Smooth muscle cell of bladder (primary cell): ENCODE measurements around the gene PCDHA5. TPM values are rescaled to one million over a fixed set of nuclear protein-coding genes. Genes with fewer than 3 reads are reported as not detected.

Experiments used
- total RNA-seq: library from RNA; depleted of rRNA; stranded (reverse); fragments of >200 nt; gene quantifications from 2 replicates; pipeline ENCODE4 v1.2.3, GENCODE V29; 2014

The PCDHA5 gene
- total RNA-seq, 1 donor from 2014 or later = under 0.01 TPM

Other genes with a start within 250 kb of the PCDHA5 start
- gene CD14, start 188.4 kb upstream of the PCDHA5 start, total RNA-seq = 2.9 and 8.8 TPM in 2 replicates
- gene TMCO6, start 182.2 kb upstream of the PCDHA5 start, total RNA-seq = 4.2 and 6.8 TPM in 2 replicates
- 75.1 and 83.8 TPM in 2 replicates for gene NDUFA2, start 174.0 kb upstream of the PCDHA5 start, total RNA-seq
- gene IK, start 173.8 kb upstream of the PCDHA5 start, total RNA-seq = 105 and 111 TPM in 2 replicates
- 24.5 and 28.3 TPM in 2 replicates for gene WDR55, start 156.7 kb upstream of the PCDHA5 start, total RNA-seq
- 0.14 TPM in 1 of 2 replicates, not detected in the other for gene DND1, start 148.0 kb upstream of the PCDHA5 start, total RNA-seq
- 62.9 and 65.2 TPM in 2 replicates for gene HARS1, start 130.2 kb upstream of the PCDHA5 start, total RNA-seq
- 24.6 and 27.1 TPM in 2 replicates for gene HARS2, start 130.2 kb upstream of the PCDHA5 start, total RNA-seq
- gene ZMAT2, start 121.2 kb upstream of the PCDHA5 start, total RNA-seq = 63.7 and 78.2 TPM in 2 replicates
- gene PCDHA1, start 35.5 kb upstream of the PCDHA5 start, total RNA-seq = under 0.01 TPM in 2 replicates
- gene PCDHA2, start 26.8 kb upstream of the PCDHA5 start, total RNA-seq = under 0.01 and 0.09 TPM in 2 replicates
- 0.14 and 0.28 TPM in 2 replicates for gene PCDHA3, start 20.6 kb upstream of the PCDHA5 start, total RNA-seq
- 0.14 and 0.37 TPM in 2 replicates for gene PCDHA4, start 14.5 kb upstream of the PCDHA5 start, total RNA-seq
- 0.14 and 0.55 TPM in 2 replicates for gene PCDHA6, start 6.3 kb downstream of the PCDHA5 start, total RNA-seq
- 0.57 and 0.83 TPM in 2 replicates for gene PCDHA7, start 12.7 kb downstream of the PCDHA5 start, total RNA-seq
- under 0.01 and 0.09 TPM in 2 replicates for gene PCDHA8, start 19.6 kb downstream of the PCDHA5 start, total RNA-seq
- under 0.01 and 0.18 TPM in 2 replicates for gene PCDHA9, start 26.8 kb downstream of the PCDHA5 start, total RNA-seq
- gene PCDHA10, start 34.3 kb downstream of the PCDHA5 start, total RNA-seq = 0.14 and 0.28 TPM in 2 replicates
- gene PCDHA11, start 47.3 kb downstream of the PCDHA5 start, total RNA-seq = under 0.01 and 0.65 TPM in 2 replicates
- under 0.01 and 0.09 TPM in 2 replicates for gene PCDHA12, start 53.7 kb downstream of the PCDHA5 start, total RNA-seq
- gene PCDHA13, start 60.5 kb downstream of the PCDHA5 start, total RNA-seq = under 0.01 and 0.09 TPM in 2 replicates
- 0.14 and 0.18 TPM in 2 replicates for gene PCDHAC1, start 104.7 kb downstream of the PCDHA5 start, total RNA-seq
- 0.14 and 0.28 TPM in 2 replicates for gene PCDHAC2, start 144.9 kb downstream of the PCDHA5 start, total RNA-seq
- gene PCDHB1, start 229.8 kb downstream of the PCDHA5 start, total RNA-seq = not detected in 2 replicates